ENCODE data around the gene SLC9A3.
A peak's percentile ranks its signal among the peaks of the same experiment; 100 is the strongest.

DNA sequence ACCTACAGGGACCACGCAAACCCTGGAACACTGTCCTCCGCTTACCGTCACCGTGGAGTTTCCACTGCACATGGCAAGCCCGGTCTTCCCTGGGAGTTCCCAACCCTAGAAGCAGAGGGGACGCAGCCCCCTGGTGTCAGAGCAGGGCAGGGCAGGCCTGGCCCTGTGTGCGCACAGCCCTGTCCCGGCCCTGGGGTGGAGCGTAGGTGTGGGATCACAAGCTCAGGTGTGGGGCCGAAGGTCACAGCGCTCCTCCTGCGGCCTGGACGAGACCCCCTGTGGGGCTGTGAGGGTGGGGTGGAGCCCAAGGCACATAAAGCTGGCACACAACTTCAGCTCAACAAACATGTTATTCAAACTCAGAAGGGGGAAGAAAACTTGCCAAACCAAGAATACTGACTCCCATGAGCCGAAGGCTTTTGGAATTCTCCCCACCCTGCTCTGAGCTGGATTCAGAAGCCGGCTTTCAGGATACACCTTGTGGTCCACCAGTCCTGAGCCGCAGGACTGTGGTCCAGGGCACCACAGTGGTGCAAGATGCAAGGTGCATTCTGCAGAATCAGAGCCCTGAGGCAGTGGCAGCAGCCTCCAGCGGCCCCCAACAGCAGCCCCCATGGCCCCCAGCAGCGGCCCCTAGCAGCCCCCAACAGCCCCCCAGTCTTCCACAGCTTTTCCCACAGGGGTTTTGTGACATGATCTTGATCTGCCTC is 93.1 kb downstream of the SLC9A3 start:
- no peak for TF ChIP-seq POLR2A (IDR thresholded peaks at IDR 0.05)
- TF ChIP-seq, protein P1, sequence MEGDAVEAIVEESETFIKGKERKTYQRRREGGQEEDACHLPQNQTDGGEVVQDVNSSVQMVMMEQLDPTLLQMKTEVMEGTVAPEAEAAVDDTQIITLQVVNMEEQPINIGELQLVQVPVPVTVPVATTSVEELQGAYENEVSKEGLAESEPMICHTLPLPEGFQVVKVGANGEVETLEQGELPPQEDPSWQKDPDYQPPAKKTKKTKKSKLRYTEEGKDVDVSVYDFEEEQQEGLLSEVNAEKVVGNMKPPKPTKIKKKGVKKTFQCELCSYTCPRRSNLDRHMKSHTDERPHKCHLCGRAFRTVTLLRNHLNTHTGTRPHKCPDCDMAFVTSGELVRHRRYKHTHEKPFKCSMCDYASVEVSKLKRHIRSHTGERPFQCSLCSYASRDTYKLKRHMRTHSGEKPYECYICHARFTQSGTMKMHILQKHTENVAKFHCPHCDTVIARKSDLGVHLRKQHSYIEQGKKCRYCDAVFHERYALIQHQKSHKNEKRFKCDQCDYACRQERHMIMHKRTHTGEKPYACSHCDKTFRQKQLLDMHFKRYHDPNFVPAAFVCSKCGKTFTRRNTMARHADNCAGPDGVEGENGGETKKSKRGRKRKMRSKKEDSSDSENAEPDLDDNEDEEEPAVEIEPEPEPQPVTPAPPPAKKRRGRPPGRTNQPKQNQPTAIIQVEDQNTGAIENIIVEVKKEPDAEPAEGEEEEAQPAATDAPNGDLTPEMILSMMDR (IDR thresholded peaks at IDR 0.05 in 4 of 5, conservative IDR thresholded peaks at IDR 0.05 in 1 of 5): peak in 2 of 5 experiments; percentile 18 to 52

All from gastrocnemius medialis (tissue), 4 donors.